HepG2 (cell line): ENCODE results near the gene VAV2. TPM values are rescaled to one million over a fixed set of nuclear protein-coding genes. Genes with fewer than 3 reads are reported as not detected.

Experiments used
- BHLHE40 ChIP-seq: IDR thresholded peaks from 2 replicates; pipeline ENCODE4 v1.6.1; 2011; ENCODE audit warnings: low read length, improper control_type of control experiment
- GATAD1 ChIP-seq: IDR thresholded peaks from 2 replicates; pipeline ENCODE4 v1.6.1; 2016; ENCODE audit warnings: missing genetic modification reagents, missing compliant biosample characterization
- IKZF4 ChIP-seq: sonication (generic); formaldehyde crosslinking; IDR thresholded peaks from 2 replicates; pipeline ENCODE4 v1.5.1; 2020; ENCODE audit warnings: borderline replicate concordance, mild to moderate bottlenecking, low read depth, missing genetic modification reagents; ENCODE audit errors: not compliant biosample characterization
- KDM2A ChIP-seq: sonication (generic); formaldehyde crosslinking; IDR thresholded peaks from 2 replicates; pipeline ENCODE4 v1.4.0; 2020; ENCODE audit warnings: low read depth, missing genetic modification reagents, borderline replicate concordance
- SOX6 ChIP-seq, 2 experiments: fragments of 450-650 bp in 1 of 2; sonication (generic) in 1 of 2; formaldehyde crosslinking in 1 of 2; IDR thresholded peaks; 2 replicates each; pipeline versions ENCODE4 v1.4.0 to v1.6.1; 2017 to 2020; ENCODE audit warnings: antibody characterized with exemption in 1 of 2, mild to moderate bottlenecking in 1 of 2, missing genetic modification reagents in 1 of 2
- ZKSCAN1 ChIP-seq: fragments of 150-350 bp; IDR thresholded peaks from 2 replicates; pipeline ENCODE4 v1.6.1; 2014; ENCODE audit warnings: low read length
- ZNF143 ChIP-seq: sonication (generic); formaldehyde crosslinking; IDR thresholded peaks from 2 replicates; pipeline ENCODE4 v1.4.0; 2020; ENCODE audit warnings: missing genetic modification reagents
- ZNF644 ChIP-seq: IDR thresholded peaks from 2 replicates; pipeline ENCODE4 v1.6.1; 2016; ENCODE audit warnings: low read depth
- ZSCAN22 ChIP-seq: sonication (generic); formaldehyde crosslinking; IDR thresholded peaks from 2 replicates; pipeline ENCODE4 v1.4.0; 2020; ENCODE audit warnings: mild to moderate bottlenecking, missing genetic modification reagents
- polyA plus RNA-seq, 8 experiments: library from polyadenylated mRNA; depleted of rRNA in 3 of 8; stranded (reverse) in 7 of 8; unstranded in 1 of 8; fragments of >200 nt; fragmentation: Illumina TruSeq in 4 of 8; extraction: Trizol in 4 of 8; gene quantifications; 2 replicates each; pipeline versions ENCODE4 v1.2.1 to v1.2.3, GENCODE V29; 2011 to 2016; ENCODE audit warnings: low read depth in 4 of 8, missing spikeins in 1 of 8, mixed read lengths in 1 of 8; ENCODE audit not compliant: insufficient read depth in 1 of 8
- total RNA-seq, 5 experiments: library from RNA; depleted of rRNA; stranded (reverse); fragments of >200 nt; fragmentation: Illumina TruSeq; extraction: Trizol; gene quantifications; 2 replicates each; pipeline ENCODE4 v1.2.3, GENCODE V29; 2016; ENCODE audit warnings: low read depth in 1 of 5
- TF ChIP-seq, protein P1 (sequence below), 2 experiments: sonication (generic) in 1 of 2; formaldehyde crosslinking in 1 of 2; IDR thresholded peaks; 2 replicates each; pipeline versions ENCODE4 v1.4.0 to v1.6.1; 2018 to 2020; ENCODE audit warnings: missing genetic modification reagents in 2 of 2, borderline replicate concordance in 1 of 2, low read depth in 1 of 2, mild to moderate bottlenecking in 1 of 2, missing biosample characterization in 1 of 2
- TF ChIP-seq, protein P2 (sequence below): sonication (generic); formaldehyde crosslinking; IDR thresholded peaks from 2 replicates; pipeline ENCODE4 v1.5.0; 2020; ENCODE audit warnings: missing genetic modification reagents, mild to moderate bottlenecking, borderline replicate concordance
- TF ChIP-seq, protein P3 (sequence below): sonication (generic); formaldehyde crosslinking; IDR thresholded peaks from 2 replicates; pipeline ENCODE4 v1.5.1; 2020; ENCODE audit warnings: mild to moderate bottlenecking, missing genetic modification reagents, borderline replicate concordance

VAV2 gene
- total and polyA plus RNA-seq, 2 of the 13 experiments (the other 11 are each of a cell fraction or from before 2014, with no cell fraction given): 22.5 to 22.9 TPM

DNA sequence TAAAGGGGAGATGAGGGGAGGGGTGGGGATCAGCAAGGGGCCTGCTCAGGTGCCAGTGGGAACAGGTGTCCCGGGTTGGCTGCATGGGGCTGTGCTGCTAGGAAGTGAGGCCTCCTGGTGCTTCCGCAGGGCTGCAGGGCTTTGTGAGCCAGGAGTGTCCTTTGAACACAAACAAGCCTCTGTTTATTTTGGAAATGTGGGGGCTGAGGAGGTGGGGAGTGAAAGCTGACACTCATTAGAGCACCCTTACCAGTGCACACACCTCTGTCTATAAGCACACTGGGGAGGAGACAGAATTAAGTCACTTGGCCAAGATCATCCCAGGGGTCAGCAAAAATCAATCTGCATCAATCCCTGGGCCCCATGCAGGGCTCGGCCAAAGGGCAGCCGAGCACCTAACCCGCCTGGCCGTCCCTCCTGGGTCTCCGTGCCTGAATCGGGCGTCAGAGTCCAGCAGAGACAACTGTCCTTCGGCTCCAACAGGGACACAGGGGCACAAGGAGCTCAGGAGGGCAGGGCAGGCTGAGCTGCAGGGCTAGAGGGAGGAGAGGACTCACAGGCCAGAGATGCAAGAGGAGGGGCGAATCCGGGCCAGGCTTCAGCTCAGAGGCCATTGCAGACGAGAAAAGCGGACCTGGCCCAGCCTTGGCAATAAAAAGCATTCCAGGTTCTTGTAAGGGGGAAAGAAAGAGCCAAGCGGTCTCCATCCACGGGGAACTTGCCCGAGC lies 99.8 kb downstream of the VAV2 start (continued):
- TF ChIP-seq, protein P1, sequence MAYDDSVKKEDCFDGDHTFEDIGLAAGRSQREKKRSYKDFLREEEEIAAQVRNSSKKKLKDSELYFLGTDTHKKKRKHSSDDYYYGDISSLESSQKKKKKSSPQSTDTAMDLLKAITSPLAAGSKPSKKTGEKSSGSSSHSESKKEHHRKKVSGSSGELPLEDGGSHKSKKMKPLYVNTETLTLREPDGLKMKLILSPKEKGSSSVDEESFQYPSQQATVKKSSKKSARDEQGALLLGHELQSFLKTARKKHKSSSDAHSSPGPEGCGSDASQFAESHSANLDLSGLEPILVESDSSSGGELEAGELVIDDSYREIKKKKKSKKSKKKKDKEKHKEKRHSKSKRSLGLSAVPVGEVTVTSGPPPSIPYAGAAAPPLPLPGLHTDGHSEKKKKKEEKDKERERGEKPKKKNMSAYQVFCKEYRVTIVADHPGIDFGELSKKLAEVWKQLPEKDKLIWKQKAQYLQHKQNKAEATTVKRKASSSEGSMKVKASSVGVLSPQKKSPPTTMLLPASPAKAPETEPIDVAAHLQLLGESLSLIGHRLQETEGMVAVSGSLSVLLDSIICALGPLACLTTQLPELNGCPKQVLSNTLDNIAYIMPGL (CRISPR knock-in tag; IDR thresholded peaks at IDR 0.05; ENCODE audit: borderline replicate concordance in 1 of 2, low read depth in 1 of 2): peak; percentile 71 to 83; a peak in 3 of 4 replicates
- TF ChIP-seq, protein P2, sequence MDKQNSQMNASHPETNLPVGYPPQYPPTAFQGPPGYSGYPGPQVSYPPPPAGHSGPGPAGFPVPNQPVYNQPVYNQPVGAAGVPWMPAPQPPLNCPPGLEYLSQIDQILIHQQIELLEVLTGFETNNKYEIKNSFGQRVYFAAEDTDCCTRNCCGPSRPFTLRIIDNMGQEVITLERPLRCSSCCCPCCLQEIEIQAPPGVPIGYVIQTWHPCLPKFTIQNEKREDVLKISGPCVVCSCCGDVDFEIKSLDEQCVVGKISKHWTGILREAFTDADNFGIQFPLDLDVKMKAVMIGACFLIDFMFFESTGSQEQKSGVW: no peak
- peak; percentile 12; the same call in 1 of the 2 replicates for TF ChIP-seq ZKSCAN1
- TF ChIP-seq SOX6 (IDR thresholded peaks at IDR 0.05): no peak
- peak; percentile 98 for TF ChIP-seq SOX6 (CRISPR knock-in tag; IDR thresholded peaks at IDR 0.05)
- peak; percentile 50; the same call in 1 of the 2 replicates for TF ChIP-seq ZSCAN22 (CRISPR knock-in tag)
- TF ChIP-seq IKZF4 (CRISPR knock-in tag): no peak
- peak; percentile 78 for TF ChIP-seq KDM2A
- TF ChIP-seq, protein P3, sequence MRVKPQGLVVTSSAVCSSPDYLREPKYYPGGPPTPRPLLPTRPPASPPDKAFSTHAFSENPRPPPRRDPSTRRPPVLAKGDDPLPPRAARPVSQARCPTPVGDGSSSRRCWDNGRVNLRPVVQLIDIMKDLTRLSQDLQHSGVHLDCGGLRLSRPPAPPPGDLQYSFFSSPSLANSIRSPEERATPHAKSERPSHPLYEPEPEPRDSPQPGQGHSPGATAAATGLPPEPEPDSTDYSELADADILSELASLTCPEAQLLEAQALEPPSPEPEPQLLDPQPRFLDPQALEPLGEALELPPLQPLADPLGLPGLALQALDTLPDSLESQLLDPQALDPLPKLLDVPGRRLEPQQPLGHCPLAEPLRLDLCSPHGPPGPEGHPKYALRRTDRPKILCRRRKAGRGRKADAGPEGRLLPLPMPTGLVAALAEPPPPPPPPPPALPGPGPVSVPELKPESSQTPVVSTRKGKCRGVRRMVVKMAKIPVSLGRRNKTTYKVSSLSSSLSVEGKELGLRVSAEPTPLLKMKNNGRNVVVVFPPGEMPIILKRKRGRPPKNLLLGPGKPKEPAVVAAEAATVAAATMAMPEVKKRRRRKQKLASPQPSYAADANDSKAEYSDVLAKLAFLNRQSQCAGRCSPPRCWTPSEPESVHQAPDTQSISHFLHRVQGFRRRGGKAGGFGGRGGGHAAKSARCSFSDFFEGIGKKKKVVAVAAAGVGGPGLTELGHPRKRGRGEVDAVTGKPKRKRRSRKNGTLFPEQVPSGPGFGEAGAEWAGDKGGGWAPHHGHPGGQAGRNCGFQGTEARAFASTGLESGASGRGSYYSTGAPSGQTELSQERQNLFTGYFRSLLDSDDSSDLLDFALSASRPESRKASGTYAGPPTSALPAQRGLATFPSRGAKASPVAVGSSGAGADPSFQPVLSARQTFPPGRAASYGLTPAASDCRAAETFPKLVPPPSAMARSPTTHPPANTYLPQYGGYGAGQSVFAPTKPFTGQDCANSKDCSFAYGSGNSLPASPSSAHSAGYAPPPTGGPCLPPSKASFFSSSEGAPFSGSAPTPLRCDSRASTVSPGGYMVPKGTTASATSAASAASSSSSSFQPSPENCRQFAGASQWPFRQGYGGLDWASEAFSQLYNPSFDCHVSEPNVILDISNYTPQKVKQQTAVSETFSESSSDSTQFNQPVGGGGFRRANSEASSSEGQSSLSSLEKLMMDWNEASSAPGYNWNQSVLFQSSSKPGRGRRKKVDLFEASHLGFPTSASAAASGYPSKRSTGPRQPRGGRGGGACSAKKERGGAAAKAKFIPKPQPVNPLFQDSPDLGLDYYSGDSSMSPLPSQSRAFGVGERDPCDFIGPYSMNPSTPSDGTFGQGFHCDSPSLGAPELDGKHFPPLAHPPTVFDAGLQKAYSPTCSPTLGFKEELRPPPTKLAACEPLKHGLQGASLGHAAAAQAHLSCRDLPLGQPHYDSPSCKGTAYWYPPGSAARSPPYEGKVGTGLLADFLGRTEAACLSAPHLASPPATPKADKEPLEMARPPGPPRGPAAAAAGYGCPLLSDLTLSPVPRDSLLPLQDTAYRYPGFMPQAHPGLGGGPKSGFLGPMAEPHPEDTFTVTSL (CRISPR knock-in tag): peak; percentile 93
- TF ChIP-seq BHLHE40: peak; percentile 48; the same call in 1 of the 2 replicates
- TF ChIP-seq ZNF644 (CRISPR knock-in tag): peak; percentile 28; the same call in 1 of the 2 replicates
- peak; percentile 81 for TF ChIP-seq GATAD1 (CRISPR knock-in tag)
- peak; percentile 58; the same call in 1 of the 2 replicates for TF ChIP-seq ZNF143 (CRISPR knock-in tag)
